ENCODE data around the gene AEBP1.

Gene AEBP1

DNA sequence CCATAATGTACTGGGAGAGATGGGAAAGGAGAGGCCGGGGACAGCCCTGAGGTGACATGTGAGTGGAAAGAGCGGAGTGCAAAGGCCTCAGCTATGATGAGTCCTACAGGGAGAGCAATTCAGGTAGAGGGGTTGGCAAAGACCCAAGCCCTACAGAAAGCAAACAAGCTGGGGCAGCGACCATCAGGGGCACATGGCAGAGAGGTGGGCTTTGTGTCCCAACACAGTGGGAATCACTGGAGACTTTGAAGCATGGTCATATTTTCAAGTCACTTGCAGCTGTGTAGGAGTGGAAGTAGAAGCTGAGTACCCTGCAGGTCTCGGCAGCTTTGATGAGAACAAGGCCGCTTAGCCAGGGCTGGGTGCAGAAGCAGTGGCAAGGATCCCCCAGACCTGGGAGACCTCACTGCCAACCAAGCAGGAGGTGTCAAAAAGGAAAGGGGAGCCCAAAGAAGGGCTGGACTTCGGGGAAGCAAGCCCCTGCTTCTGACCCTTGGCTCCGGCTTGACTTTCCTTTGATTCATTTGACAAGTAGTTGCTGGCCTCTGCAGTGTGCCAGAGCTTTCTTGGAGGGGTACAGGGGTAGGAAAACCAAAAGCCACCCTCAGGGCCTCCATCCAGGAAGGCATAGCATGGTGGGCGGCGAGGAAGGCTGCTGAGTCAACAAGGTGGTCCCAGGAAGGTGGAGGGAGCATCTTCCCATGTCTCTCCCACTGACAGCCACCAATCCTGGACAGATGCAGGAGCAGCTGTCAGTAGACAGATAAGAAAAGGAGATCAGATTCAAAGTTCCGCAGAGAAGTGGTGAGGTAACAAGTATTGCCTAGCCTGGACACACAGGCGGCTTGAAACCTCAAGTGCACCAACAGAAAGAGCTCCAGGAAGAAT lies 36.8 kb upstream of the AEBP1 start:
- no peak for DNase-seq (ENCODE audit: low spot score)

GRCh38 chr7:44068054-44068453 lies 36.1 kb upstream of the AEBP1 start:
- no peak for DNase-seq (ENCODE audit: low spot score)

GRCh38 chr7:44071726-44072363 lies 32.3 kb upstream of the AEBP1 start:
- DNase-seq (ENCODE audit: low spot score): no peak

- DNase-seq (ENCODE audit: low spot score): peak; percentile 96
These were observed 31.5 kb upstream of the AEBP1 start for GRCh38 chr7:44072364-44073231.

- peak; percentile 90 for DNase-seq (ENCODE audit: low spot score)
These were observed 30.3 kb upstream of the AEBP1 start for GRCh38 chr7:44073664-44074348.

DNA sequence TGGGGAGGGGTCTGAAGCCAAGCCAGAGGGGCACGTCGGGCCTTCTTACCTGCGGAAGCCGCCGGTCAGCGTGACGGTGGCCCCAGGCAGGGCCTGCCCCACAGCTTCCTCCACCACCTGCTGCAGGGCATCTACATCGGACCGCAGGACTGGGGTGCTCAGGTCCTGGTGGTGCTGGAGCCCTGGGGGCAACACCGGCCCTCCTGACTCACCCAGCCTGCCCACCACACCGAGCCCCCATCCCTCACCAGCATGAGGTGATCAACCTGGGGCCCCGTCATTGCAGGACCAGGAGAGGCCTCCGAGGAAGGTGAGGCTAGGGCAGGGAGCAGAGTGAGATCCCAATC lies 29.8 kb upstream of the AEBP1 start:
- no peak for DNase-seq (ENCODE audit: low spot score)

- DNase-seq (ENCODE audit: low spot score): no peak
These were observed 28.7 kb upstream of the AEBP1 start for GRCh38 chr7:44075296-44076075.

DNA sequence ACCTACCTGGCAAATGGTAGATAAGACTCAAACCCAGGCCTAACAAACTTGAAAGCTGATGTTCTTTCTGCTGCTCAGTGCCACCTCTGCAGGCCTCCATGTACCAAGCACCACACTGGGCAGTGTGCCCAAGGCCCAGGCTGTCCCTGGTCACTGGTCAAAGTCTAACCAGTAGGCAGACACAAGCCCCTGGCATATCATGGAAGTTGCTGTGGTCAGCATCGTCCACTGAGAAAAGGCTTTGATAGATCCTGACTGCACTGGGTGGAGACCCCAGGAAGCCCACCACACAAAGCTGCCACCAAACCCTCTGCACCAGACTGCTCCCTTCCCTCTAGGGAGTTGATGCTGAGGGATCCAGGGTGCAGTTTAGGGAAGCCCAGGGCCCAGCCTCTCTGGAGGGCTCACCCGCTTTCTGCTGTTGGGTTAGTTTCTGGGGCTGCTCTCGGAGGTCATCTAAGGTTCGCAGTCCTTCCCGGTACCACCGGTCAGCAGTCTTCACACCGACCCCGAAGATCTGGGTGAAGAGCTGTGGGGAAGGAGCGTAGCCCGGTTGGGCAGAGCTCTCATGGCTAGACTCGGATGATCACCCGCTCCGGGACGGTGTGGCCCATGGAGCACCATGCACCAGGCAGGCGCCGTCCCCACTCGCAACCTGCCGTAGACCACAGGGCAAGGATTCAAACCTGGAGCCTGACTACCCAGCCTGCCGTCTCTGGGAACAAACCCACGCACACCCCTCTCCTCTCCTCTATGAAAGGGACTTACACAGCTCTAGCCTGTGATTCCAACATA lies 27.8 kb upstream of the AEBP1 start:
- DNase-seq (ENCODE audit: low spot score): no peak

GRCh38 chr7:44077061-44077460 lies 27.1 kb upstream of the AEBP1 start:
- DNase-seq (ENCODE audit: low spot score): no peak

- no peak for DNase-seq (ENCODE audit: low spot score)
These were observed 26.5 kb upstream of the AEBP1 start for GRCh38 chr7:44077681-44078091.

DNA sequence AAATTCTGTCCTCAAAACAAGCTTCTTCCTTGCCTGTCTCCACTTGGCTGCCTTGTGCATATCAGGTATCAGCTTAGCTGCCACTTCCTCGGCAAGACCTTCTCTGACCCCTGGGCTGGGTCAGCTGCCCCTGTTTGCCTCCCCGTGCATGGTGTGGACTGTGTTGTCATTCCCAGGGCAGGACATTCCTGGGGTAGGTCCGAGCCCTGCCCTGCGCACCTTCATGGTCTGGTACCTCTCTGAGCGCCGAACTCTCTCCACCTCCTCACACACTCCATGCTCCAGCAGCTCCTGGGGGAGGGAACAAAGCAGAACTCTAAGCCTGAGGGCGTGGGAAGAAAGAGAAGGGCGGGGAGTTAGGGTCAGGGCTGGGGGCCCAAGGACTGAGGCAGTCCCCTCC lies 25.6 kb upstream of the AEBP1 start:
- no peak for DNase-seq (ENCODE audit: low spot score)

DNA sequence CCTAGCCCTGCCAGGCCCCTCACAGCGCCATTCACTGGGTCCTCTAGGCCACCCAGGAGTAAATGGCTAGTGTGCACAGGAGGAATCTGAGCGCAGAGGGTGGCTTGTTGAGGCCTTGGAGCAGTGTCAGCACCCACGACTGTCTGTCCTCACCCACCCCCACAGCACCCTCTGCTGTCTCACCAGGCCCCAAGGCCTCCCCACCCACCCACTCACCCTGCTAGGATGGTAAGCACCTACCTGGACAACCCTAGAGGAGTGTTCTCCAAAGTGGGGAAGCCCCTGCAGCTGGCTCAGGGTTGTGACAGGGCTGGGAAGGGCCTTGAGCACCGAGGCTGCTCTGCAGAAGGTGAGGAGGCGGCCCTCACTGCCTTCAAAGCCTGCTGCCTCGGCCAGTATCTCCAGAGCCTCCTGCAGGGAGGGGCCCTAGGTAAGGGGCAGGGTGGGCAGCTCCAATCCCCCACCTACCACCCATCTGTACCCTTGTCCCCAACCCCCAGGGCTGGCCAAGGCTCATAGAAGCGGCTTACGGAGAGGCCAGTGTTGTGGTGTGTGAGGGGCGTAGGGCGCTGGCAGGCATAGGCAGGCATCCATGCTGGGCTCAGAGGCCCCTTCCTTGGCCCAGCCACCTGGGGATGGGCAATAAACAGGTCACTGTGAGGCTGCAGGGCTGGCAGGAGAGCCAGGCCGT lies 24.7 kb upstream of the AEBP1 start:
- DNase-seq (ENCODE audit: low spot score): no peak

DNA sequence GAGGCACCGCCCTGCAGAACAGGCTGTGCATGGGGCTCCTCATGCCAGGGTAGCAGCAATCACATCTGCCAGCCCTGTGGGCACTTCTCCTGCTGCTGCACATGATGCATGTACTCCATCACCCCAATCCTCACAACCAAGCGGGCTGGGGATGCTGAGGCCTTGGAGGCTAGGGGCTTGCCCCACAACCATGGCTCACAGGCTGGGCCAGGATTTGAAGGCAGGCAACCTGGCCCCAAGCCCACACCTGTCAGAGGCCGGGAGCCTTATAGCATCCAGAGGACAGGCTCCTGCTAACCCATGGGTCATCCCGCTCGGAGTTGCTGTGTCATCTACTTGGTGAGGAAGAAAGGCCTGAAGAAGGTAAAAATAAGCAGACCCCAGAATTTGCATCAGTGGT lies 24.0 kb upstream of the AEBP1 start:
- no peak for DNase-seq (ENCODE audit: low spot score)

DNA sequence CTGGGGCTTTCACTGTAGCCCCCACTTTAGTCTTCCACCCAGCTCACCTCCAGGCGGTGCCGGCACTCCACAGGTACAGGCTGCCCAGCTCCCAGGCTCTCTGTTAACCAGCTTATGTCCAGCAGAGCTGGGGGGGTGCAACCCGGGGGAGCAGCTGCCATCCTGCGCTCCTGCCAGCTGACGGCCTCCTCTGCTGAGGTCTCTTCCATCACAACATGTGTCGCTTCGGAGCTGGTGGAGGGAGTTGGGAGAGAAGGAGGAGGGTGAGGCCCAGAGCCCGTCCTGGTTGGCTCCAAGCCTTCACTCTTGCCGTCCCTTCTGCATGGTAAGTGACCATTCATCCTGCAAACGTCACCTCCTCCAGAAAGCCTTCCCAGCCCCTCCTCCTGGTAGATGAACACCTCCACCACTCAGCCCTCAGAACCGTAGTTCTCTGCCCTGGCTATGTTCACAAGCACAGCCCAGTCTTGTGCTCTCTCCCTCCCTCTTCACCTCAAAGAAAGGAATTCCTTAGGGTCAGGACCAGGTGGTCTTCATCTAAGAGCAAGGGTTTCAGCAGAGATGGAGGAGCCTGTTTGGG lies 23.4 kb upstream of the AEBP1 start:
- no peak for DNase-seq (ENCODE audit: low spot score)

DNA sequence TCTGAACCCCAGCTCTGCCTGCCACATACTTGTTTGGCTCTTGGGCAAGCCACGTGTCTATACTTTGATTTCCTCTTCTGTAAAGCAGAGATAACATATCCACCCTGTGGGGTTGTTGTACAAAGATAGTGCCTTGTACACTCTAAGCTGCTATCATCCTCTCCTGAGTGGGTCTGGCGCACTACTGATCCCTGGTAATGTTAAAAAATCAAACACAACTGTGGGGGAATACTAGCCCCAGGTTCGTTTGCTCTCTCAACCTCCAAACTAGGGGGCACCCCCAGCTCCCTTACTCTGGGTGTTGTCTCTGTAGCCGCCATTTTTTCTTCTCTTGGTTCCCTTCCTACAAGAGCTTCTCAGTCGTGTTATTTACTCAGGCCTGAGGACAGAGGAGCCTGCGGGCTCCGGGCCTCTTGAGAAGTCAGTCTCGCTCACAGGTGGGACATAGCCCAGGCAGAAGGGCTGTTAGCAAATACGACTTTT lies 22.8 kb upstream of the AEBP1 start:
- DNase-seq (ENCODE audit: low spot score): no peak

DNA sequence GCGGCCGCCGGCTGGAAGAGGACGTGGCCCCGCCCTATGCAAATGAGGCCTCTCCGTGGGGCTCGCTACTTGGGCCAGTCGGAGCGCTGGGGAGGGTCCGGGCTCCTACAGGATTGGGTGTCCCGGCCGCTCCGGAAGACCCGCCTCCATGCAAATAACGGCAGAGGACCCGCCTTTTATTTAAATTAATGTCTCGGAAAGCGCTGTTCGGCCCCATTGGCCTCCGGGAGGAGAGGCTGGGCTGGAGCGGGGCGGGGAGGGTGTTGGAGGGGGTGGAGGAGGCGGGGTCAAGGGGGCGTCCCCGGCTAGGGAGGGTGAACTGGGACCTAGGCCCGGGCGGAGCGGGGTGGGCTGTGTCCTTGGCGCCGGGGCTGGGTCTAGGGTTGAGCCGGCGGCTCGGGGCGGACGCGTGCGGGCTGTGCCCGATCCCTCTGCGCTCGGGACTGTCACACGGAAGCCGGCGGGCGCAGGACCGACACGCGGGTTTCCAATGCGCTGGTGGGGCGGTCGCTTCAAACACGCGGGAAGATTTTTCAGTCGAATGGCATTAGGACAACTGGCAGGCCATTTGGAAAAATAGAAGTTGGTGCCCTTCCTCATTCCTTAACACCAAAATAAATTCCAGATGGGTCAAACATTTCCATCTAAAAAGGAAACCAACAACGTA lies 21.5 kb upstream of the AEBP1 start:
- DNase-seq (ENCODE audit: low spot score): peak; percentile 97

GRCh38 chr7:44083796-44084195 lies 20.3 kb upstream of the AEBP1 start:
- DNase-seq (ENCODE audit: low spot score): no peak

DNA sequence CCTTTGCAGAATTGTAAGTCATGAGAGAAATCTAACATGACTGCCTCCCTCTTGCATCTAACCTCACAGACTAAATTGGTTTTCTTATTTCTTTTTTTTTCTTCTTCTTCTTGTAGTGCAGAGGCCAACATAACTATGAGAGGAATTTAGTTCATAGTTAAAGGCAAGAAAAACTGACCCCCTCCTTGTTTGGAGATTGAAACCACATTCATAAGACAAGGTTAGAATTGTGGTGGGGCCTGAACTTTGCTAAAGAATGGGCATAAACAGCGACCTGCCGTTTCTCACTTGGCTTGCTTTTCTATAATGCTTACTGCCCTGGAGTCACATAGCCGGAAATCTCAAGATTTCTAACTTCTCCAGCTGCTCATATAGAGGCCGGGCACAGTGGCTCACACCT lies 19.4 kb upstream of the AEBP1 start:
- DNase-seq (ENCODE audit: low spot score): no peak

DNA sequence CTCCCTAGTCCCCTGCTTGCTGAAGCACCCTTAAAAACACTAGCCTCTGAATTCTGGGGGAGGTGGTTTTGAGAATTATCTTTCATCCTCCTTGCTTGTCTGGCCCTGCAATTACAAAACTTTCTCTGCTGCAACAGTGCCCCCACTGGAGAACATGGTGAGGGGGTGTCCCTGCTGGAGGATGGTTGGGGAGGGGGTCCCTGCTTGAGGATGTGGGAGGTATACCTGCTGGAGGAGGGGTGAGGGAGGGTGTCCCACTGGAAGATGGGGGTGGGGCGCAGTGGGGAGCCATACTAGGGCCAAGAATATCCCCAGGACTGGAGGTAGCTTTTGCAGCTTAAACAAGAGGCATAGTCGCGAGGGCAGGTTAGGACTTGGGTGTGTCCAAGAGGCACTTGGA lies 18.6 kb upstream of the AEBP1 start:
- DNase-seq (ENCODE audit: low spot score): no peak

Data from kidney capillary endothelial cell (primary cell).